HEK293 (cell line): ENCODE data around the gene DUSP18.

ENCODE experiments used
- CTCF ChIA-PET: fragments of 350-600 bp; formaldehyde crosslinking; extraction: SDS; loops from one replicate; lab custom pipeline; 2021; ENCODE audit warnings: antibody characterized with exemption; lab: Yijun Ruan, JAX
- POLR2A ChIA-PET: fragments of 300-600 bp; formaldehyde crosslinking; extraction: SDS; loops from one replicate; lab custom pipeline; 2020; ENCODE audit warnings: antibody characterized with exemption, inconsistent platforms; lab: Yijun Ruan, JAX
- H3K27ac ChIP-seq: fragments of 200-500 bp; sonication (Bioruptor generic); 2 replicates; pipeline ENCODE4 v1.5.1; 2014; ENCODE audit warnings: low read depth, low read length, control low read depth, inconsistent platforms; ENCODE audit errors: extremely low read depth
- H3K36me3 ChIP-seq, 2 experiments: fragments of 200-500 bp in 1 of 2; sonication (Bioruptor generic) in 1 of 2; 1 replicate in 1 of 2; 2 replicates in 1 of 2; pipeline ENCODE4 v1.5.1; 2014 to 2017; ENCODE audit warnings: inconsistent platforms in 2 of 2, low read length in 2 of 2; ENCODE audit not compliant: control insufficient read depth in 2 of 2, insufficient read depth in 1 of 2
- H3K4me1 ChIP-seq: fragments of 200-500 bp; sonication (Bioruptor generic); 2 replicates; pipeline ENCODE4 v1.5.1; 2014; ENCODE audit warnings: mild to moderate bottlenecking, low read length, inconsistent platforms; ENCODE audit not compliant: control insufficient read depth, insufficient read depth
- H3K4me3 ChIP-seq: 2 replicates; pipeline ENCODE4 v1.5.1; 2011; ENCODE audit warnings: low read depth, mild to moderate bottlenecking, control low read depth, low read length, moderate library complexity
- H3K9me3 ChIP-seq: fragments of 200-500 bp; sonication (Bioruptor generic); 2 replicates; pipeline ENCODE4 v1.5.1; 2014; ENCODE audit warnings: low read depth, low read length, inconsistent platforms; ENCODE audit not compliant: control insufficient read depth, insufficient read depth
- GFI1B ChIP-seq: fragments of 450-650 bp; formaldehyde crosslinking; IDR thresholded peaks from 2 replicates; pipeline ENCODE4 v1.5.1; 2016; ENCODE audit warnings: missing biosample characterization, missing genetic modification characterization
- INSM2 ChIP-seq: fragments of 450-650 bp; formaldehyde crosslinking; IDR thresholded peaks from 2 replicates; pipeline ENCODE4 v1.5.1; 2016; ENCODE audit warnings: missing biosample characterization, missing genetic modification characterization
- MEIS1 ChIP-seq: sonication (generic); formaldehyde crosslinking; IDR thresholded peaks from 2 replicates; pipeline ENCODE4 v1.8.1; 2022; ENCODE audit warnings: missing genetic modification reagents, mild to moderate bottlenecking, borderline replicate concordance
- MZF1 ChIP-seq: fragments of 450-650 bp; formaldehyde crosslinking; IDR thresholded peaks from 2 replicates; pipeline ENCODE4 v1.5.1; 2017; ENCODE audit warnings: missing biosample characterization, missing genetic modification characterization, borderline replicate concordance
- ZBTB48 ChIP-seq: fragments of 450-650 bp; formaldehyde crosslinking; IDR thresholded peaks from 2 replicates; pipeline ENCODE4 v1.5.1; 2016; ENCODE audit warnings: missing biosample characterization, missing genetic modification characterization
- ZFP37 ChIP-seq: fragments of 450-650 bp; formaldehyde crosslinking; IDR thresholded peaks from 2 replicates; pipeline ENCODE4 v1.5.1; 2016; ENCODE audit warnings: missing biosample characterization, missing genetic modification characterization
- ZNF121 ChIP-seq: fragments of 450-650 bp; formaldehyde crosslinking; IDR thresholded peaks from 2 replicates; pipeline ENCODE4 v1.5.1; 2016; ENCODE audit warnings: missing biosample characterization, missing genetic modification characterization
- ZNF133 ChIP-seq: fragments of 450-650 bp; formaldehyde crosslinking; IDR thresholded peaks from 2 replicates; pipeline ENCODE4 v1.5.1; 2016; ENCODE audit warnings: missing biosample characterization, missing genetic modification characterization
- ZNF214 ChIP-seq: fragments of 450-650 bp; formaldehyde crosslinking; IDR thresholded peaks from 2 replicates; pipeline ENCODE4 v1.5.1; 2017; ENCODE audit warnings: missing biosample characterization, mild to moderate bottlenecking, missing genetic modification characterization, borderline replicate concordance
- ZNF266 ChIP-seq: fragments of 450-650 bp; formaldehyde crosslinking; IDR thresholded peaks from 2 replicates; pipeline ENCODE4 v1.5.1; 2016; ENCODE audit warnings: missing biosample characterization, missing genetic modification characterization, low read depth
- ZNF302 ChIP-seq: fragments of 450-650 bp; formaldehyde crosslinking; IDR thresholded peaks from 2 replicates; pipeline ENCODE4 v1.5.1; 2016; ENCODE audit warnings: missing biosample characterization, missing genetic modification characterization, low read depth
- ZNF341 ChIP-seq: fragments of 450-650 bp; formaldehyde crosslinking; IDR thresholded peaks from 2 replicates; pipeline ENCODE4; 2016; ENCODE audit warnings: low read depth, missing biosample characterization, missing genetic modification characterization
- ZNF404 ChIP-seq: fragments of 450-650 bp; formaldehyde crosslinking; IDR thresholded peaks from 2 replicates; pipeline ENCODE4 v1.5.1; 2017; ENCODE audit warnings: missing biosample characterization, missing genetic modification characterization
- ZNF585B ChIP-seq: fragments of 450-650 bp; formaldehyde crosslinking; IDR thresholded peaks from 2 replicates; pipeline ENCODE4 v1.5.1; 2016; ENCODE audit warnings: missing biosample characterization, missing genetic modification characterization
- ZNF658 ChIP-seq: fragments of 450-650 bp; formaldehyde crosslinking; IDR thresholded peaks from 2 replicates; pipeline ENCODE4; 2016; ENCODE audit warnings: missing biosample characterization, missing genetic modification characterization
- TF ChIP-seq, protein P1 (sequence below): fragments of 450-650 bp; formaldehyde crosslinking; IDR thresholded peaks from 2 replicates; pipeline ENCODE4 v1.5.1; 2016; ENCODE audit warnings: missing biosample characterization, missing genetic modification characterization, borderline replicate concordance
- TF ChIP-seq, protein P2 (sequence below): fragments of 450-650 bp; formaldehyde crosslinking; IDR thresholded peaks from 2 replicates; pipeline ENCODE4 v1.5.1; 2017; ENCODE audit warnings: missing biosample characterization, missing genetic modification characterization
- TF ChIP-seq, protein P3 (sequence below): fragments of 450-650 bp; formaldehyde crosslinking; IDR thresholded peaks from 2 replicates; pipeline ENCODE4 v1.5.1; 2016; ENCODE audit warnings: missing biosample characterization, missing genetic modification characterization, low read depth

The DUSP18 gene

DNA sequence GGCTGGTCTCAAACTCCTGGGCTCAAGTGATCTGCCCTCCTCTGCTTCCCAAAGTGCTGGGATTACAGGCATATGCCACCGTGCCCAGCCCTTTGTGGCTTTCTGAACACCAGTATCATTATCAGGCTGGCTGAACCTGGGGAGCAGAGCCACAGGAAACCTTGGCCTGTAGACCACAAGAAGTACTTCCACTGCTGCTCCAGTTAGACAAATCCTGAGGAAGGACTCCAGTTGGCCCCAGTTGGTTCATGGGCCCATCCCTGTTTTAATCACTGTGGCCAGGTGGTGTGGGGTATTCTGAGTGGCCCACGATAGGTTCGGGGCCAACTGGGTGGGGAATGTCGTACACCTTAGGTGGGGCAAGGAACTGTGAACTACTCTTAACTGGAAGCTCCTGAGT, 5.5 kb upstream of the DUSP18 start (continued):
- TF ChIP-seq, protein P1, sequence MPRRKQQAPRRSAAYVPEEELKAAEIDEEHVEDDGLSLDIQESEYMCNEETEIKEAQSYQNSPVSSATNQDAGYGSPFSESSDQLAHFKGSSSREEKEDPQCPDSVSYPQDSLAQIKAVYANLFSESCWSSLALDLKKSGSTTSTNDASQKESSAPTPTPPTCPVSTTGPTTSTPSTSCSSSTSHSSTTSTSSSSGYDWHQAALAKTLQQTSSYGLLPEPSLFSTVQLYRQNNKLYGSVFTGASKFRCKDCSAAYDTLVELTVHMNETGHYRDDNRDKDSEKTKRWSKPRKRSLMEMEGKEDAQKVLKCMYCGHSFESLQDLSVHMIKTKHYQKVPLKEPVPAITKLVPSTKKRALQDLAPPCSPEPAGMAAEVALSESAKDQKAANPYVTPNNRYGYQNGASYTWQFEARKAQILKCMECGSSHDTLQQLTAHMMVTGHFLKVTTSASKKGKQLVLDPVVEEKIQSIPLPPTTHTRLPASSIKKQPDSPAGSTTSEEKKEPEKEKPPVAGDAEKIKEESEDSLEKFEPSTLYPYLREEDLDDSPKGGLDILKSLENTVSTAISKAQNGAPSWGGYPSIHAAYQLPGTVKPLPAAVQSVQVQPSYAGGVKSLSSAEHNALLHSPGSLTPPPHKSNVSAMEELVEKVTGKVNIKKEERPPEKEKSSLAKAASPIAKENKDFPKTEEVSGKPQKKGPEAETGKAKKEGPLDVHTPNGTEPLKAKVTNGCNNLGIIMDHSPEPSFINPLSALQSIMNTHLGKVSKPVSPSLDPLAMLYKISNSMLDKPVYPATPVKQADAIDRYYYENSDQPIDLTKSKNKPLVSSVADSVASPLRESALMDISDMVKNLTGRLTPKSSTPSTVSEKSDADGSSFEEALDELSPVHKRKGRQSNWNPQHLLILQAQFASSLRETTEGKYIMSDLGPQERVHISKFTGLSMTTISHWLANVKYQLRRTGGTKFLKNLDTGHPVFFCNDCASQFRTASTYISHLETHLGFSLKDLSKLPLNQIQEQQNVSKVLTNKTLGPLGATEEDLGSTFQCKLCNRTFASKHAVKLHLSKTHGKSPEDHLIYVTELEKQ (tag by site-specific recombination), result no peak
- TF ChIP-seq, protein P2, sequence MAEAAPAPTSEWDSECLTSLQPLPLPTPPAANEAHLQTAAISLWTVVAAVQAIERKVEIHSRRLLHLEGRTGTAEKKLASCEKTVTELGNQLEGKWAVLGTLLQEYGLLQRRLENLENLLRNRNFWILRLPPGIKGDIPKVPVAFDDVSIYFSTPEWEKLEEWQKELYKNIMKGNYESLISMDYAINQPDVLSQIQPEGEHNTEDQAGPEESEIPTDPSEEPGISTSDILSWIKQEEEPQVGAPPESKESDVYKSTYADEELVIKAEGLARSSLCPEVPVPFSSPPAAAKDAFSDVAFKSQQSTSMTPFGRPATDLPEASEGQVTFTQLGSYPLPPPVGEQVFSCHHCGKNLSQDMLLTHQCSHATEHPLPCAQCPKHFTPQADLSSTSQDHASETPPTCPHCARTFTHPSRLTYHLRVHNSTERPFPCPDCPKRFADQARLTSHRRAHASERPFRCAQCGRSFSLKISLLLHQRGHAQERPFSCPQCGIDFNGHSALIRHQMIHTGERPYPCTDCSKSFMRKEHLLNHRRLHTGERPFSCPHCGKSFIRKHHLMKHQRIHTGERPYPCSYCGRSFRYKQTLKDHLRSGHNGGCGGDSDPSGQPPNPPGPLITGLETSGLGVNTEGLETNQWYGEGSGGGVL, result no peak
- TF ChIP-seq MEIS1 (CRISPR knock-in tag) (no peak), ZNF404 (tag by site-specific recombination) (no peak), ZBTB48 (tag by site-specific recombination) (no peak), ZNF133 (tag by site-specific recombination) (no peak), ZNF658 (no peak), MZF1 (tag by site-specific recombination) (no peak)
- TF ChIP-seq, protein P3, sequence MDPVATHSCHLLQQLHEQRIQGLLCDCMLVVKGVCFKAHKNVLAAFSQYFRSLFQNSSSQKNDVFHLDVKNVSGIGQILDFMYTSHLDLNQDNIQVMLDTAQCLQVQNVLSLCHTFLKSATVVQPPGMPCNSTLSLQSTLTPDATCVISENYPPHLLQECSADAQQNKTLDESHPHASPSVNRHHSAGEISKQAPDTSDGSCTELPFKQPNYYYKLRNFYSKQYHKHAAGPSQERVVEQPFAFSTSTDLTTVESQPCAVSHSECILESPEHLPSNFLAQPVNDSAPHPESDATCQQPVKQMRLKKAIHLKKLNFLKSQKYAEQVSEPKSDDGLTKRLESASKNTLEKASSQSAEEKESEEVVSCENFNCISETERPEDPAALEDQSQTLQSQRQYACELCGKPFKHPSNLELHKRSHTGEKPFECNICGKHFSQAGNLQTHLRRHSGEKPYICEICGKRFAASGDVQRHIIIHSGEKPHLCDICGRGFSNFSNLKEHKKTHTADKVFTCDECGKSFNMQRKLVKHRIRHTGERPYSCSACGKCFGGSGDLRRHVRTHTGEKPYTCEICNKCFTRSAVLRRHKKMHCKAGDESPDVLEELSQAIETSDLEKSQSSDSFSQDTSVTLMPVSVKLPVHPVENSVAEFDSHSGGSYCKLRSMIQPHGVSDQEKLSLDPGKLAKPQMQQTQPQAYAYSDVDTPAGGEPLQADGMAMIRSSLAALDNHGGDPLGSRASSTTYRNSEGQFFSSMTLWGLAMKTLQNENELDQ (tag by site-specific recombination), result no peak

GRCh38 chr22:30671071-30671470, 3.4 kb upstream of the DUSP18 start:
- POLR2A ChIA-PET, result no interaction called here
- CTCF ChIA-PET, result interaction anchor here (1.2 kb wide), 1 partner anchor 35 kb away, joined by 3 read pairs; the partner anchor contains the start of gene SLC35E4
- no peak for TF ChIP-seq ZFP37 (tag by site-specific recombination)
- no peak for TF ChIP-seq ZNF341 (tag by site-specific recombination)
- TF ChIP-seq ZNF214 (tag by site-specific recombination), result no peak
- no peak for TF ChIP-seq ZNF302 (tag by site-specific recombination)
- TF ChIP-seq ZNF266 (tag by site-specific recombination), result no peak
- no peak for TF ChIP-seq INSM2 (tag by site-specific recombination)
- no peak for TF ChIP-seq GFI1B (tag by site-specific recombination)
- no peak for TF ChIP-seq ZNF404 (tag by site-specific recombination)
- no peak for TF ChIP-seq ZNF121 (tag by site-specific recombination)
- TF ChIP-seq ZNF585B (tag by site-specific recombination), result no peak
- Histone ChIP-seq H3K4me1 (no peaks in the 10 kb centered on the region), H3K4me3 (no peak overlapping the region), H3K36me3 (no peaks in the 10 kb centered on the region), H3K9me3 (no peaks in the 10 kb centered on the region), H3K27ac (no peak overlapping the region)
